HK-2 (cell line): ENCODE results near the gene ZBTB44.
"Not testable (repeated sequence)": the region's sequence is repeated elsewhere in the genome, so short reads cannot be mapped to it uniquely, and the experiment has no call there.

ENCODE experiments used
- DNase-seq: peaks from one replicate; pipeline ENCODE4 v3.0.0-alpha.2; 2018; ENCODE audit not compliant: unreplicated experiment

ZBTB44 gene

GRCh38 chr11:130249929-130250328, 64.8 kb downstream of the ZBTB44 start:
- DNase-seq: not testable (repeated sequence)

- DNase-seq: no peak
Measured at GRCh38 chr11:130249371-130249770, 65.3 kb downstream of the ZBTB44 start.

- no peak for DNase-seq
Measured at GRCh38 chr11:130247319-130247718, 67.4 kb downstream of the ZBTB44 start.

- no peak for DNase-seq
Measured at GRCh38 chr11:130246738-130247137, 68.0 kb downstream of the ZBTB44 start.

- DNase-seq: no peak
Measured at GRCh38 chr11:130246270-130246669, 68.4 kb downstream of the ZBTB44 start.

GRCh38 chr11:130245375-130245774, 69.3 kb downstream of the ZBTB44 start:
- not testable (repeated sequence) for DNase-seq

GRCh38 chr11:130244848-130245247, 69.9 kb downstream of the ZBTB44 start:
- no peak for DNase-seq

GRCh38 chr11:130243816-130244215, 70.9 kb downstream of the ZBTB44 start:
- DNase-seq: no peak

- no peak for DNase-seq
Measured at GRCh38 chr11:130241713-130242112, 73.0 kb downstream of the ZBTB44 start.

- no peak for DNase-seq
Measured at GRCh38 chr11:130237282-130238006, 77.3 kb downstream of the ZBTB44 start.

- DNase-seq: no peak
Measured at GRCh38 chr11:130234315-130234714, 80.4 kb downstream of the ZBTB44 start.

- not testable (repeated sequence) for DNase-seq
Measured at GRCh38 chr11:130233888-130234287, 80.8 kb downstream of the ZBTB44 start.

- not testable (repeated sequence) for DNase-seq
Measured at GRCh38 chr11:130233486-130233885, 81.2 kb downstream of the ZBTB44 start.

GRCh38 chr11:130227373-130227772, 87.3 kb downstream of the ZBTB44 start:
- DNase-seq: no peak

- DNase-seq: no peak
Measured at GRCh38 chr11:130223291-130223971, 91.3 kb downstream of the ZBTB44 start.

GRCh38 chr11:130220311-130221035, 94.2 kb downstream of the ZBTB44 start:
- DNase-seq: no peak

GRCh38 chr11:130219148-130219547, 95.6 kb downstream of the ZBTB44 start:
- DNase-seq: no peak

GRCh38 chr11:130218501-130219070, 96.1 kb downstream of the ZBTB44 start:
- no peak for DNase-seq

GRCh38 chr11:130217133-130218031, 97.3 kb downstream of the ZBTB44 start:
- DNase-seq: no peak

- DNase-seq: no peak
Measured at GRCh38 chr11:130216591-130217132, 98.1 kb downstream of the ZBTB44 start.

- DNase-seq: no peak
Measured at GRCh38 chr11:130216221-130216550, 98.5 kb downstream of the ZBTB44 start.
